ENCODE data around the gene DHX8. TPM values are rescaled to one million over a fixed set of nuclear protein-coding genes. Genes with fewer than 3 reads are reported as not detected.

Gene DHX8
- total RNA-seq, 1 experiment from 2014 or later, result 34.5 TPM

DNA sequence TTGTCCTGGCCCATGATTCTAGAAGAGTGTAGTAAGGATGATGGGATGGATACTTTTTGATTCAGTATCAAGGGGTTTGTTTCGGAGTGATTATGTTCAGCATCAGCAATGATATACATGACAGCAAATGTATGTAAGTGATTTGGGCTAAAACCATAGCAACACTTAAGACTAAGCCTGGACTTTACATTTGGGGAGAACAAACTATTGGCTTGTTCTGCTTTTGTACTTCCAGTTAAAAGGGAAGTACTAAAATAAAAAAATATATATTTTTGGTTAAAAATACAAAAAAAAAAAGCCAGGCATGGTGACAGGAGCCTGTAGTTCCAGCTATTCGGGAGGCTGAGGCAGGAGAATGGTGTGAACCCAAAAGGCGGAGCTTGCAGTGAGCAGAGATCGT, 20.5 kb upstream of the DHX8 start:
- Histone ChIP-seq H3K9ac (ENCODE audit: low read length) (no peak overlapping the region), H3K79me2 (ENCODE audit: low read length) (no peaks in the 10 kb centered on the region), H3K27me3 (ENCODE audit: low read length) (no peaks in the 10 kb centered on the region), H3K4me2 (ENCODE audit: low read length) (no peak overlapping the region), H3K4me1 (ENCODE audit: insufficient read depth, low read length) (peaks cover 12% of the 10 kb centered on the region), H2AFZ (ENCODE audit: low read length) (no peak overlapping the region), H3K27ac (ENCODE audit: low read length) (no peak overlapping the region), H3K9me3 (ENCODE audit: low read length) (no peaks in the 10 kb centered on the region), H3K4me3 (ENCODE audit: low read length) (no peak overlapping the region), H3K9me2 (replicated peaks; ENCODE audit: low read length) (no peaks in the 10 kb centered on the region), H3F3A (ENCODE audit: low read length, unreplicated experiment) (no peaks in the 10 kb centered on the region), H4K20me1 (ENCODE audit: low read length) (no peaks in the 10 kb centered on the region), H3K36me3 (ENCODE audit: low read depth, low read length) (no peaks in the 10 kb centered on the region)
- CTCF ChIA-PET, result no interaction called here
- BruUV-seq (replicated peaks), result no TSS peak
- POLR2A ChIA-PET (ENCODE audit: unreplicated experiment), result no interaction called here
- TF ChIP-seq EZH2 (IDR thresholded peaks at IDR 0.05; ENCODE audit: low read length, unreplicated experiment), result no peak
- TF ChIP-seq, protein P1, sequence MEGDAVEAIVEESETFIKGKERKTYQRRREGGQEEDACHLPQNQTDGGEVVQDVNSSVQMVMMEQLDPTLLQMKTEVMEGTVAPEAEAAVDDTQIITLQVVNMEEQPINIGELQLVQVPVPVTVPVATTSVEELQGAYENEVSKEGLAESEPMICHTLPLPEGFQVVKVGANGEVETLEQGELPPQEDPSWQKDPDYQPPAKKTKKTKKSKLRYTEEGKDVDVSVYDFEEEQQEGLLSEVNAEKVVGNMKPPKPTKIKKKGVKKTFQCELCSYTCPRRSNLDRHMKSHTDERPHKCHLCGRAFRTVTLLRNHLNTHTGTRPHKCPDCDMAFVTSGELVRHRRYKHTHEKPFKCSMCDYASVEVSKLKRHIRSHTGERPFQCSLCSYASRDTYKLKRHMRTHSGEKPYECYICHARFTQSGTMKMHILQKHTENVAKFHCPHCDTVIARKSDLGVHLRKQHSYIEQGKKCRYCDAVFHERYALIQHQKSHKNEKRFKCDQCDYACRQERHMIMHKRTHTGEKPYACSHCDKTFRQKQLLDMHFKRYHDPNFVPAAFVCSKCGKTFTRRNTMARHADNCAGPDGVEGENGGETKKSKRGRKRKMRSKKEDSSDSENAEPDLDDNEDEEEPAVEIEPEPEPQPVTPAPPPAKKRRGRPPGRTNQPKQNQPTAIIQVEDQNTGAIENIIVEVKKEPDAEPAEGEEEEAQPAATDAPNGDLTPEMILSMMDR (conservative IDR thresholded peaks at IDR 0.05; ENCODE audit: low read depth, low read length), result no peak
- DNase-seq (no peak), ATAC-seq (no peak)
- intact Hi-C loops (cut with micrococcal nuclease), result no loop called here

DNA sequence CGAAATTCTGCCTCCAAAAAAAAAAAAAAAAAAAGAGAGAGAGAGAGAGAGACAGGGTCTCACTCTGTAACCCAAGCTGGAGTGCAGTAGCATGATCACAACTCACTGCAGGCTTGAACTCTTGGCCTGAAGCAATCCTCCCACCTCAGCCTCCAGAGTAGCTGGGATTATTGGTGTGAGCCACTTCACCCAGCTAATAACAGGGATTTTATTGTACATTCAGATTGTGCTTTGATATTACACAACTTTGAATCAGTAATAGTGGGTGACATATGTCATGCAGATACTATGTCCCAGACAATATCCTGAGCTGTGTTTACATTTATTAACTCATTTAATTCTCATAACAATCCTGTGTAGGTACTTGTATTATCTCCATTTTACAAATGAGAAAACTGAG, 19.7 kb upstream of the DHX8 start:
- Histone ChIP-seq H3F3A (ENCODE audit: low read length, unreplicated experiment) (no peaks in the 10 kb centered on the region), H3K79me2 (ENCODE audit: low read length) (no peaks in the 10 kb centered on the region), H3K9ac (ENCODE audit: low read length) (no peak overlapping the region), H3K4me2 (ENCODE audit: low read length) (no peak overlapping the region), H4K20me1 (ENCODE audit: low read length) (no peaks in the 10 kb centered on the region), H3K27me3 (ENCODE audit: low read length) (no peaks in the 10 kb centered on the region), H3K4me1 (ENCODE audit: insufficient read depth, low read length) (peaks cover 14% of the 10 kb centered on the region), H3K4me3 (ENCODE audit: low read length) (no peak overlapping the region), H2AFZ (ENCODE audit: low read length) (no peak overlapping the region), H3K27ac (ENCODE audit: low read length) (no peak overlapping the region), H3K9me2 (replicated peaks; ENCODE audit: low read length) (no peaks in the 10 kb centered on the region), H3K9me3 (ENCODE audit: low read length) (no peaks in the 10 kb centered on the region), H3K36me3 (ENCODE audit: low read depth, low read length) (no peaks in the 10 kb centered on the region)
- no peak for DNase-seq
- CTCF ChIA-PET, result no interaction called here
- BruUV-seq (replicated peaks), result no TSS peak
- TF ChIP-seq EZH2 (IDR thresholded peaks at IDR 0.05; ENCODE audit: low read length, unreplicated experiment) (no peak), EZH2phosphoT487 (IDR thresholded peaks at IDR 0.05; ENCODE audit: borderline replicate concordance, low read length) (no peak)
- TF ChIP-seq, protein P1 (conservative IDR thresholded peaks at IDR 0.05; ENCODE audit: low read depth, low read length), result no peak
- POLR2A ChIA-PET (ENCODE audit: unreplicated experiment), result no interaction called here
- intact Hi-C loops (cut with micrococcal nuclease), result no loop called here
- no peak for ATAC-seq

DNA sequence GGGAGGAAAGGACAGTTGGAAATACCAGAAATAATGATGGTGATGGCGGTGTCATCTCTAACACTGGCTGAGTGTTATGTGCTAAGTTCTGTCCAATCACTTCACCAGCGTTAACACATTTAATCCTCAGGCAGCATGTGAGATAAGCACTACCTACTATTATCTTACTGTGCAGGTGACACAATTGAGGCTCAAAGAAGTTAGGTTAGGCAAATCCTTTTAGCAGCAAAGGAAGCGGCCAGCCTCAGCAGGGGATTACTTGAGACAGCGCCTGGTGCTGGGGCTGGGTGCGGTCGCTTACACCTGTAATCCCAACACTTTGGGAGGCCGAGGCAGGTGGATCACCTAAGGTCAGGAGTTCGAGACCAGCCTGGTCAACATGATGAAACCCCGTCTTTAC, 18.7 kb upstream of the DHX8 start:
- ChIA-PET POLR2A (ENCODE audit: unreplicated experiment) (no interaction called here), CTCF (no interaction called here)
- no peaks in the 10 kb centered on the region for H4K20me1 ChIP-seq (ENCODE audit: low read length)
- no peaks in the 10 kb centered on the region for H3K9me2 ChIP-seq (replicated peaks; ENCODE audit: low read length)
- H3K4me2 ChIP-seq (ENCODE audit: low read length), result no peak overlapping the region
- H2AFZ ChIP-seq (ENCODE audit: low read length), result no peak overlapping the region
- H3F3A ChIP-seq (ENCODE audit: low read length, unreplicated experiment), result peaks cover 5% of the 10 kb centered on the region
- BruUV-seq (replicated peaks), result no TSS peak
- no peaks in the 10 kb centered on the region for H3K79me2 ChIP-seq (ENCODE audit: low read length)
- no peak overlapping the region for H3K27ac ChIP-seq (ENCODE audit: low read length)
- peaks cover 21% of the 10 kb centered on the region for H3K4me1 ChIP-seq (ENCODE audit: insufficient read depth, low read length)
- ATAC-seq, result no peak
- H3K36me3 ChIP-seq (ENCODE audit: low read depth, low read length), result no peaks in the 10 kb centered on the region
- H3K4me3 ChIP-seq (ENCODE audit: low read length), result no peak overlapping the region
- H3K27me3 ChIP-seq (ENCODE audit: low read length), result no peaks in the 10 kb centered on the region
- no peak for DNase-seq
- intact Hi-C loops (cut with micrococcal nuclease), result no loop called here
- H3K9ac ChIP-seq (ENCODE audit: low read length), result no peak overlapping the region
- TF ChIP-seq, protein P1 (conservative IDR thresholded peaks at IDR 0.05; ENCODE audit: low read depth, low read length), result no peak
- no peak for TF ChIP-seq EZH2 (IDR thresholded peaks at IDR 0.05; ENCODE audit: low read length, unreplicated experiment)
- TF ChIP-seq EZH2phosphoT487 (IDR thresholded peaks at IDR 0.05; ENCODE audit: borderline replicate concordance, low read length), result no peak
- no peaks in the 10 kb centered on the region for H3K9me3 ChIP-seq (ENCODE audit: low read length)
